Stimulated activated CD8-positive, alpha-beta memory T cell treated with anti-CD3 and anti-CD28 coated beads, Interleukin-12 subunit alpha, Interleukin-12 subunit beta, amount 100 ng/mL, for 24 hours (primary cell): ENCODE measurements around the gene ROR1.
"Not testable (repeated sequence)": the region's sequence is repeated elsewhere in the genome, so short reads cannot be mapped to it uniquely, and the experiment has no call there.

Source experiments
- DNase-seq: peaks from one replicate; pipeline ENCODE4 v3.0.0-alpha.2; 2020; ENCODE audit errors: extremely low read depth

Gene ROR1

DNA sequence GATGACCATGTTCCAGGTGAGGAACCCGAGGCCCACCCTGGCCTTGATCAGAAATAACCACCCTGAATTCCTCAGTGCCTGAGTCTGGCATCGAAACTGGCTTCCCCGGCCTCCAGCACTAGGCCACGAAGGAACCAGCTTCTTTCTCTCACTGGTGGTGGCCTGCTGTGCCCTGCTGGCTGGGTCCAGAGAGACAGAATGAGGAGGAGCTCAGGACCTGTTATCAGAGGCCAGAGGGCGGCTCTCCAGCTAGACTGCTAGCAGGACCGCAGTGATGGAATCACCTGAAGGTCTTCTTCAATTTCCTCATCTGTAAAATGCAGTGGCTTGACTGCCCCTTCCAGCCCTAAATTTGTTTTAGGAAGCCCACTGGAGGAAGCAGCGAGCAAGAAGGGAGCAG is 20.5 kb downstream of the ROR1 start:
- DNase-seq: no peak

- DNase-seq: no peak
Observed at GRCh38 chr1:63794939-63795378, 21.1 kb downstream of the ROR1 start.

DNA sequence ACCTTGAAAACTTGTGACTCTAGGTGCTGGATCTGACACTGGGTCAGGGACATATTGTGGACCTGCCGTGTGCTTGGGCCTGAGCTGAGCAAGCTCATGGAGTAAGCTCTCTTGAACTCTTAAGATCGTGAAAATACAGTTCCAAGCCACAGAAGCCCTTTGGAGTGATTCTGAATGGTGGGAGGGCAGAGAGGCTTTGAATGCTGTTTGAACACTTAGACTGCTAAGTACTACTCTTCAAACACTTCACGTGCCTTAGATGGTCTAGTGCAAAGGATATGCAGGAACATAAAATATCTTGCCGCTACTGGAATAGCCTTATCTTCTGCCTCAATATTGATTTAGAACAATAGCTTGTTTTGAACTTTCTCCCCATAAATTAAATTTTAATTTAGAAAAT is 21.6 kb downstream of the ROR1 start:
- DNase-seq: no peak

DNA sequence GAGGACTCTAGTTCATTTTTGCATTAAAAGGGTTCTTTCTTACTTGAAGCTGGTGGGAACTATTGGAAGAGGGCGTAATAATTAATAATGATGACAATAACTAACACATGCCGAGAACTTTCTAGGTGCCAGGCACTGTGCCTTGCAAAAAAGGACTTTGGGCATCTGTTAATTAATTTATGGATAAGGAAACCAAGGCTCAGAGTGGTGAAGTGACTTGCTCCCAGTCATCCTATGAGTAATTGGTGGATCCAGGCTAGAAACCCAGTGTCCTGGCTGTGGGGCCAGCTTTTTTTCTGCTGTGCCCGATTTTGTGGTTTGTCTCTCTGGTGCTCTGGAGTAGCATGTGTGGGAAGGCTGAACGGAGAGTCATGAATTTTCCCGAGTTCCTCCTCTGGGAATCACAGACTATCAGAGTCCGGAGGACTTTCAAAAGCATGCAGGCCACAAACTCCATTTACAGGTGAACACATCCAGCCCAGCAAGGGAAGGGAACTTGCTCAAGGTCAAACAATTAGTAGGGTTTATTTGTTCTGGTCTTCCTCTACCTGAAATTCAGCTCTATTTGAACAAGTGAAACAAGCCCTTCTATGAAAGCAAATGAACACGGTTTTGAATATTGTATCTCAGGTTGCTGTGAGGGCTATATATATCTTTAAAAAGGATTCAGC is 23.4 kb downstream of the ROR1 start:
- no peak for DNase-seq

- no peak for DNase-seq
Observed at GRCh38 chr1:63798284-63798683, 24.5 kb downstream of the ROR1 start.

GRCh38 chr1:63799307-63799706 is 25.5 kb downstream of the ROR1 start:
- no peak for DNase-seq

- no peak for DNase-seq
Observed at GRCh38 chr1:63799820-63800219, 26.0 kb downstream of the ROR1 start.

DNA sequence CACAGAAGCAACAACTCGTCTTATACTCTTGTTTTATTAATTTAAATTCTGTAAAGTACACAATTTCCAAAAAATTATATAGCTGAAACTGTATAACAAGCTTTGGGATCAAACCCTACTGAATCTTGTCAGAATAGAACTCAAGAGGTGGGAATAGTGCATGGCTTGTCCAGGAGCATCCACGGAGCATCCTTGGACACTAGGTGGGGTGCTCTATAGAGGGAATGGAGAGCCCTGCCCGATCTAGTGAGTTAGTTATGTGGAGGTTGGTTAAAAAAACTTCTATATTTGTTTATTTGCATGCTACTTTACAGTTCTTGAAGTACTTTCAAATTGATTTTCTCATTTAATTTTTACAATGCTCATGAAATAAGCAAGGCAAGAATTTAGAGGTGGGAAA is 28.3 kb downstream of the ROR1 start:
- DNase-seq: no peak

DNA sequence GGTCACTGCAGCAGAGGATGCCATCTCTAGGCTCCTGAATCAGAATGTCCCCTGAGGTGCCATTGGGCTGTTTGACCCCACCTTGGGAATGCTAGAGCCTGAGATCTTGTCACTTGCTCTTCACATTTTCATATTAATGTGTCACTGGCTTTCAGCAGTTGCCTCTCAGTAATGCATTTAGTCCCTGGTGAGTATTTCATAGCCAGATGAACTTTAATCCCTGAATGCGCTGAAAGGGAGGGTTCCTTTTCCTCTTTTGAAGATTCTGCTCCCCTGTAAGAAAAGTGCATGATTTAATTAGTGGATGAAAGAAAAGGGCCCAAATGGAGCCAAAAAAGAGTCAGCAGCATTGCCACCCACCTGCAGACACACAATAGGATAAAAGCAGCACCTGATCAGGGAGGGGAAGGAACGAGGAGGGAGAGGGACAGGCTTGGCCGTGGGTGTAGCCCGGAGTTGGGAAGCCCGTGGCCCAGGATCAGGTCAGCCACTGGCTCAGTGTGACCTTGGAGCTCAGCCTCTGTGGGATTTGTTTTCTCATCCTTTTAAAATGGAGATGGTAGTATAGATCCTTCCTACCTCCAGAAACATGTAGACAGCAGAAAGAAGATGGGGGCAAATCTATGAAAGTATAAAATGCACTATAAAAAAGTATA is 31.1 kb downstream of the ROR1 start:
- DNase-seq: no peak

DNA sequence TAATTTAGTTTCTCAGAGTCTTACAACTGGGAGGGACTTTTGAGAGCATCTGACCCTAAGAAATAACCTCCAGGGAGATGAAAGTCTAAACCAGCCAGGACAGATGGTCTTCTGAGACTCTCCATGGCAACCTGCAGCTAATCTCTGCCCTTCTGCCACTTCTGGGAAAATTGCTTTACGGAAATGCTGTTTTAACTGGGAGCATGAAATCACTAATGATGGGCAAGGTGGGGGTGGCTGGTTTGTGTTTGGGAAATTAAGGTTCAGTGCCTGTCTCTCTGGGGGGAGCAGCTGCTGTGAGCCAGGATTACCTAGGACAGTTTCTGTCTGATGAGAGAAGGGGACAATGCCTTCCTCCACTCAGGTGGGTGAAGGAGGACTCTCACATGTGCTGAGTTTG is 33.2 kb downstream of the ROR1 start:
- no peak for DNase-seq

GRCh38 chr1:63810936-63811469 is 37.2 kb downstream of the ROR1 start:
- no peak for DNase-seq

- DNase-seq: no peak
Observed at GRCh38 chr1:63812071-63812700, 38.4 kb downstream of the ROR1 start.

DNA sequence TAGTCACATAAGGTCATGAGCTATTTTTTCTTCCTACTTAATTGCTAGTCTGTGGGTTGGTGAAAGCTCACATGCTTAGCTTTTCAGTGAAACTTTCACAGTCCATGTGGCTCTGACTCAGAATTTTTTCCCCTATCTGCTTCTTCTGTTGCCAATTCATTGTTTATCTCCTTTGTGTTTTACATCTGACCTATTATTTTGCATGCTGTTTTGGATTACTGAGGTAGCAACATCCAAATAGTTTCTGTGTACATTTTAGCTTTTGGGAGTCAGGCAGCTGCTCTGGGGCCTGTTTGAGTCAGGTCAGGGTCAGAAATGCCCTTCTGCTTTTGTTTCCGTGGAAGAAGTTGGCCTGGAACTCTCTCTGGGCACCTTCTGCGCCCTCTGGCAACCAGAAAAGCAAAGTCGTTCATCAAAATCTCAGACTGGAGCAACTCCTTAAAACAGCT is 40.0 kb downstream of the ROR1 start:
- no peak for DNase-seq

- not testable (repeated sequence) for DNase-seq
Observed at GRCh38 chr1:63816217-63816815, 42.5 kb downstream of the ROR1 start.

DNA sequence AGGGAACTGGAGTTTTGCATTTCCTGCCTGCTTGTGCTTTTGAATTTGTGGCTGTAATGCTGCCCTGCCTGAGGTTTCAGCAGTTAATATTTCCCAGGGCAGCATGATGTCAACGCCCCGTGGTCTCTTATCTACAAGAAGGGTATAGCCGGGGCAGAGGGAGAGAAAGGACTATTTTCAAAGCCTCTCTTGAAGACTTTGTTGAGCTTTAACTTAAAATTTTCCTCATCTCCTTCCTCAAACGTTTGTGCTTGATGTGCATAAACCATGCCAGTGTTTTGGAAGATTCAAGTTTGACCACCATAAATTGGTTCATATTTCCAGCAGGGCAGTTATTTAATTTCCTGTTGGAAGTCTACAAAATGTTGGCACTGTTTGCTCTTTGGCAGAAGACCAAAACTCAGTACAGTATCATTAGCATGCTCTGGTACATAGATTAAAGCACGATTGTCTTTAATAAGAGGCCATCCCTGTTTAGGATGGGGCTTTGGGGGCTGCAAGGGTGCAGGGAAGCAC is 43.4 kb downstream of the ROR1 start:
- DNase-seq: no peak

- DNase-seq: no peak
Observed at GRCh38 chr1:63817700-63818099, 43.9 kb downstream of the ROR1 start.

DNA sequence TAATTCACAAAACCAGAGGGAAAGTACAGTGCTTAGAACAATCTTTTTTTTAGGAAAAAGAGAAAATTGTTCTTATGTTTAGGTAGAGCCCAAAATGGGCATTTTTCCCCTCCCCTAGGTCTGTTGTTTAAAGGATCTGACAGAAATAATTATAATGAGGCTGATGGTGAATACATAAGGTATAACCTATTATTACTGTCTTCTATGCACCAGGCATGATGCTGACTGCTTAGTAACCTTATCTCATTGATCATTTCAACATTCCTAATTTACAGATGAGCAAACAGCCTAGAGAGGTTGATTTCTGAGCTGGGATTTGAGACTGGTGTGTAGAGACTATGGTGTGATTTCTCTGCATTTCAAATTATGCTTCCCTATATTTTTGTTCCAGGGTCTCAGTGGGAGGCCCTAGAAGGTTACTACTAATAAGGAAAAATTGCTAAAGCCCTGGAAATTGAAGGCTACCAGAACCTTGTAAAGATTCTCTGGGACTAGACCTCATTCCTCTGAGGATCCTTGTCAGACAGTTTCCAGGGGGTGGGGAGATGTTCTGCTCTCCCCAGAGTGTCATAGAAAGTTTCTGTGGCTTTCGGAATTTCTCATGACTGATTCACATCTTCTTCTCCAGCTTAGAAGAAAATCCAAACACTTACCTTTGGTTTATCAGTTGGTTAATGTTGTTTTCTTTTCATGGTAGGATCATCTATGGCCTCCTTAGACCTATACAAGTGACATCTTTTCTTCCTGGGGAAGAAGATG is 44.9 kb downstream of the ROR1 start:
- DNase-seq: no peak

DNA sequence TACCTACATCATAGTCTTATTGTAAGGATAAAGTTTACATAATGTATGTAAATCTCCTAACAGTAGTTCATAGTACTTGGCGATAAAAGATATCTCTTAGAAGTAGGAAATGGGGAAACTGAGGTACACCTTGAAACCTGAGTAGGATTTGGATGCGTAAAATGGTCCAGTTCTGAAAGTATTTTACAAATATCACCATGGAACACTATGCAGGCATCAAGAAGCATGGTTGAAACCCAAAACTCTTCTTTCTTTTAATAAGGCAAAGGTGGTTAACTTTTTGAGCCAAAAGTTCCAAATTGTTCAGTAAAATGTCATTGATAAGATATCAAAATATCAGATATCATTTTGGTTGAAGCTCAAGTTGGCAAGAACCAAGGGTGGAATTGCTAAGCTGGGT is 46.0 kb downstream of the ROR1 start:
- no peak for DNase-seq

DNA sequence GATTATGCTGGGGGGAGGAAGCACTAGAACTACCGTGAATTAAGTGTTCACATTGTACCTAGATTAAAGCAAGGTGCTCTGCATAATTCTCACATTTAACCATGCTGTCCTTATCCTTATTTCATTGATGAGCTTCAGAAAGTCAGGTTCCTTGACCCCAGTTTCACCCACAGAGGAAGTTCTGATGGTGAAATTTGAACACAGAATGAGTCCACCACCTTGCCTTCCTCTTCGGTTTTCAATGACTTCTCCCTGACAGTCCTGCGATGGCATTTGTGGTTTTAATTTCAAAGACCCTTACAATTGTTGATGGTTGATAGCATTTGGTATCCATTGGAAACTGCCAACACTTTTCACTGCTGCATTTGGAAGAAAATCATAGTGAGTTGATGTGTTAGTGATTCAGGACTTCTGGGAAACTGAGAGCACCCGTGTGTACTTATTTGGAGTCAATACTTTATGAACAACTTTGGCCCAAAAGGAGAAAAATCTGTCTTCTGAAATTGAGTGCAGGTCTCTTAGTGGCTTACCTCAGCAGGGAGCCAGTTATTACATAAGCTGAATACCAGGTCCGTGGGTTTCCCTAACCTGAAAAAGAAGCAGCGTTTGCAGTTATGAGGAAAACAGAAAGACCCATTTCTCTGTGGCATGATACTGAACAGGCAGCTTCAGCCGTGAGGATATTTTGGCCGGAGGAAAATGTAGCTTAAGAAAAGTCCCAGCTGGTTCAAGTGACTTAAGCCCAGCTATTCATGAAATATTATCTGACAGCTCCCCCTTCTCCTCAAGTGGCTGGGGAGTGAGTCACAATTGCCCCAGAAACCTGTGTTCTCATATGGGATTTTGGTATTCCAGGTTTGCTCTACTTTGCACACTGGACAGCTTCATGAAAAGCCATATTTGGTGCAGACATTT is 47.5 kb downstream of the ROR1 start:
- no peak for DNase-seq

GRCh38 chr1:63822540-63822939 is 48.7 kb downstream of the ROR1 start:
- no peak for DNase-seq
